GM12878 (cell line): ENCODE data around the gene SLC25A47. TPM values are rescaled to one million over a fixed set of nuclear protein-coding genes. Genes with fewer than 3 reads are reported as not detected.

Experiments used
- ATAC-seq: fragments of 200-7000 bp; cut with Tn5 transposase; 3 replicates; pipeline ENCODE4 v1.9.1; 2020; ENCODE audit warnings: mild to moderate bottlenecking, moderate library complexity
- BruUV-seq: library from RNA; stranded (reverse); fragments of 400-500 nt; replicated peaks from 2 replicates; lab custom pipeline; 2021; lab: Mats Ljungman, UMichigan
- CTCF ChIA-PET: fragments of 300-600 bp; sonication (Branson Sonifier 250); formaldehyde crosslinking; extraction: SDS; loops from one replicate; lab custom pipeline; 2021; ENCODE audit warnings: inconsistent platforms; lab: Yijun Ruan, JAX
- POLR2A ChIA-PET: fragments of 350-600 bp; formaldehyde crosslinking; extraction: SDS; loops from one replicate; lab custom pipeline; 2021; ENCODE audit warnings: inconsistent platforms; lab: Charles Lee
- RAD21 ChIA-PET: fragments of 300-600 bp; sonication (Branson Sonifier 250); formaldehyde crosslinking; loops from one replicate; lab custom pipeline; 2023; ENCODE audit warnings: antibody characterized with exemption; ENCODE audit not compliant: unreplicated experiment; lab: Charles Lee
- SMC1A ChIA-PET: fragments of 300-600 bp; sonication (Branson Sonifier 250); formaldehyde crosslinking; loops from one replicate; lab custom pipeline; 2023; ENCODE audit not compliant: unreplicated experiment, uncharacterized antibody; lab: Charles Lee
- DNase-seq: peaks from one replicate; pipeline ENCODE4 v3.0.0-alpha.2; 2011; ENCODE audit warnings: low read depth, low spot score
- FAIRE-seq: peaks from 3 replicates; lab custom pipeline; 2011; peaks lifted over from hg19 to GRCh38; lab: Jason Lieb, UNC
- H2AFZ ChIP-seq: 2 replicates; pipeline ENCODE4 v1.6.0; 2011; ENCODE audit warnings: low read depth, low read length, control low read depth; ENCODE audit not compliant: control insufficient read depth
- H3K27ac ChIP-seq: 2 replicates; pipeline ENCODE4 v1.5.1; 2011; ENCODE audit warnings: control low read depth; ENCODE audit not compliant: control insufficient read depth, insufficient read depth
- H3K27me3 ChIP-seq, 2 experiments: replicated peaks in 1 of 2; 2 replicates each; pipeline versions ENCODE4 v1.6.0 to v1.6.1; 2011; ENCODE audit warnings: low read length in 1 of 2; ENCODE audit not compliant: control insufficient read depth in 2 of 2, insufficient read depth in 2 of 2
- H3K36me3 ChIP-seq, 2 experiments: 2 replicates each; pipeline ENCODE4 v1.5.1; 2011; ENCODE audit warnings: low read length in 1 of 2; ENCODE audit not compliant: control insufficient read depth in 2 of 2, insufficient read depth in 2 of 2
- H3K4me1 ChIP-seq: 2 replicates; pipeline ENCODE4 v1.6.1; 2011; ENCODE audit warnings: mild to moderate bottlenecking, low read length, moderate library complexity, mixed read lengths; ENCODE audit not compliant: control insufficient read depth, insufficient read depth
- H3K4me2 ChIP-seq: 2 replicates; pipeline ENCODE4 v1.6.0; 2011; ENCODE audit warnings: control low read depth; ENCODE audit not compliant: control insufficient read depth, insufficient read depth
- H3K4me3 ChIP-seq: fragments of 200-600 bp; sonication (generic); 2 replicates; pipeline ENCODE4 v1.5.1; 2016
- H3K79me2 ChIP-seq: 2 replicates; pipeline ENCODE4 v1.6.0; 2011; ENCODE audit warnings: low read length; ENCODE audit not compliant: control insufficient read depth, insufficient read depth
- H3K9ac ChIP-seq: 2 replicates; pipeline ENCODE4 v1.8.0; 2011; ENCODE audit warnings: low read length, control low read depth, mixed read lengths; ENCODE audit not compliant: control insufficient read depth, insufficient read depth
- H3K9me3 ChIP-seq: replicated peaks from 3 replicates; pipeline ENCODE4 v1.5.1; 2011; ENCODE audit warnings: mild to moderate bottlenecking, low read length; ENCODE audit not compliant: control insufficient read depth, insufficient read depth
- H4K20me1 ChIP-seq: 2 replicates; pipeline ENCODE4 v1.6.0; 2011; ENCODE audit not compliant: control insufficient read depth, insufficient read depth
- CBX5 ChIP-seq: sonication (generic); IDR thresholded peaks from 2 replicates; pipeline ENCODE4 v1.6.1; 2016; ENCODE audit warnings: low read depth, moderate library complexity, mild to moderate bottlenecking, inconsistent platforms
- CHD2 ChIP-seq: IDR thresholded peaks from 2 replicates; pipeline ENCODE4 v1.6.1; 2011; ENCODE audit warnings: low read depth, low read length, improper control_type of control experiment, borderline replicate concordance
- NBN ChIP-seq: fragments of 450-650 bp; IDR thresholded peaks from 2 replicates; pipeline ENCODE4 v1.6.1; 2016
- SMAD1 ChIP-seq: fragments of 450-650 bp; IDR thresholded peaks from 2 replicates; pipeline ENCODE4 v1.6.1; 2018; ENCODE audit warnings: mild to moderate bottlenecking, low read depth; ENCODE audit not compliant: partially characterized antibody
- TAF1 ChIP-seq: IDR thresholded peaks from 2 replicates; pipeline ENCODE4 v1.6.1; 2011; ENCODE audit warnings: mild to moderate bottlenecking, low read depth, low read length, borderline replicate concordance
- YY1 ChIP-seq: IDR thresholded peaks from 2 replicates; pipeline ENCODE4 v1.6.1; 2011; ENCODE audit warnings: low read depth, mild to moderate bottlenecking, low read length
- ZNF24 ChIP-seq: fragments of 450-650 bp; IDR thresholded peaks from 2 replicates; pipeline ENCODE4 v1.6.1; 2017; ENCODE audit warnings: antibody characterized with exemption, mild to moderate bottlenecking
- WGBS: methylation state at CpG from one replicate; pipeline ENCODE4 v1.1.6; 2016; ENCODE audit warnings: low lambda C conversion rate; ENCODE audit not compliant: insufficient replicate concordance, insufficient coverage; ENCODE audit errors: missing lambda C conversion rate; 5-methylcytosine and 5-hydroxymethylcytosine counted together
- in situ Hi-C: fragments of 300-500 bp; cut with MboI; formaldehyde crosslinking; loops from 9 replicates; pipeline ENCODE4 v1.14.3; 2018; ENCODE audit warnings: mixed read lengths
- intact Hi-C: fragments of 100-400 bp; cut with micrococcal nuclease; formaldehyde crosslinking; loops from one replicate; pipeline ENCODE4 v1.14.2; 2022; ENCODE audit not compliant: unreplicated experiment
- polyA plus RNA-seq, 11 experiments: library from polyadenylated mRNA; depleted of rRNA in 4 of 11; unstranded in 6 of 11; stranded (reverse) in 5 of 11; fragments of >200 nt; fragmentation: Nextera tagmentation in 4 of 11; fragmentation: Illumina TruSeq in 1 of 11; extraction: Ambion mirVana in 4 of 11; extraction: Trizol in 1 of 11; gene quantifications; 1 replicate in 1 of 11; 2 replicates in 10 of 11; pipeline versions ENCODE4 v1.2.1 to v1.2.3, GENCODE V29; 2011 to 2016; ENCODE audit warnings: inconsistent platforms in 2 of 11, missing spikeins in 2 of 11, low read depth in 1 of 11
- total RNA-seq, 4 experiments: library from RNA; depleted of rRNA in 3 of 4; stranded (reverse); fragments of >200 nt in 3 of 4; fragmentation: Illumina TruSeq in 1 of 4; extraction: Trizol in 1 of 4; gene quantifications; 2 replicates each; pipeline versions ENCODE4 v1.2.1 to v1.2.3, GENCODE V29; 2013 to 2021
- TF ChIP-seq, protein P1 (sequence below): IDR thresholded peaks from 2 replicates; pipeline ENCODE4 v1.6.1; 2011; ENCODE audit warnings: mild to moderate bottlenecking, low read depth, low read length, moderate library complexity; ENCODE audit not compliant: insufficient replicate concordance

The SLC25A47 gene
- total and polyA plus RNA-seq, 10 of the 15 experiments (the other 5 are each of a cell fraction or from before 2014, with no cell fraction given), result 0.14 TPM; not detected in 9

DNA sequence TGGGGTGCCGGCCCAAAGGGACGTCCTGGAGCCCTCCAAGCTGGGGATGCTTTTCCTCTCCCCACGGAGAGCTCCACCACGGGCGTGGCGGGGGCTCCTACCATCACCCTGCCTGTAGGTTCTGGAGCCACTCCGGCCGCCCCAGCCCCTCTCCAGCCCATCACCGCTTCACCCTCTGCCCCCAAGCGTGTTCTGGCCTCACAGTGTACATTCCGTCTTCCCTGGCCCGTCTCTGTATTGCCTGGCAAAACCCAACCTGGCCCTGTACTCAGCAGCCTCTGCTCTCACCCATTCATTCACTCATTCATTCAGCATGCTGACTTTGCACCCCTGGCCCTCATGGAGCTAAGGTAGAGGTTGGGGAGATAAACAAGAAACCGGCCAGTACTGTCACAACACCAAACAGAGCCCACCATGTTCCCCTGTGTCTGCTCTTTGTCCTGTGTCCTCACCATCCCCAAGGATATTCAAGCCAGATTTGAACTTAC, 37.2 kb upstream of the SLC25A47 start:
- FAIRE-seq, result no peak
- no peaks in the 10 kb centered on the region for H3K79me2 ChIP-seq
- intact Hi-C loops, result loop anchor here (1.0 kb wide), 1 partner anchor 90 kb away; the partner anchor contains the start of gene WDR25
- 54% methylated on average over 8 of the region's 13 CpGs for WGBS
- peak overlapping the region; percentile 74; the same call in 1 of the 2 replicates for H3K4me2 ChIP-seq
- ATAC-seq, result no peak
- peak overlapping the region; percentile 80; the same call in 1 of the 2 replicates for H3K9ac ChIP-seq
- CTCF ChIA-PET, result interaction anchor here (0.6 to 5.3 kb wide), 19 partner anchors 10 to 98 kb away, joined by 3 to 50 read pairs (median 4); partner anchors contain the start of gene WDR25
- H3K4me1 ChIP-seq, result no peaks in the 10 kb centered on the region
- H4K20me1 ChIP-seq, result no peaks in the 10 kb centered on the region
- RAD21 ChIA-PET, result interaction anchor here (0.9 to 1.0 kb wide), 2 partner anchors 8 to 45 kb away, joined by 3 to 4 read pairs; no protein-coding TSS in a partner anchor
- H2AFZ ChIP-seq, result no peak overlapping the region
- H3K27me3 ChIP-seq, result no peaks in the 10 kb centered on the region
- TF ChIP-seq YY1 (no peak), TAF1 (no peak), CBX5 (no peak), ZNF24 (peak; percentile 39; the same call in 1 of the 2 replicates), NBN (0 out of 2 replicates have a peak, but pooled peaks have one; percentile 8), SMAD1 (no peak), CHD2 (no peak)
- TF ChIP-seq, protein P1, sequence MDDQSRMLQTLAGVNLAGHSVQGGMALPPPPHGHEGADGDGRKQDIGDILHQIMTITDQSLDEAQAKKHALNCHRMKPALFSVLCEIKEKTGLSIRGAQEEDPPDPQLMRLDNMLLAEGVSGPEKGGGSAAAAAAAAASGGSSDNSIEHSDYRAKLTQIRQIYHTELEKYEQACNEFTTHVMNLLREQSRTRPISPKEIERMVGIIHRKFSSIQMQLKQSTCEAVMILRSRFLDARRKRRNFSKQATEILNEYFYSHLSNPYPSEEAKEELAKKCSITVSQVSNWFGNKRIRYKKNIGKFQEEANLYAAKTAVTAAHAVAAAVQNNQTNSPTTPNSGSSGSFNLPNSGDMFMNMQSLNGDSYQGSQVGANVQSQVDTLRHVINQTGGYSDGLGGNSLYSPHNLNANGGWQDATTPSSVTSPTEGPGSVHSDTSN, result no peak
- TF ChIP-seq, all 136 proteins: peak for 2
- H3K9me3 ChIP-seq, result no peaks in the 10 kb centered on the region
- DNase-seq, result no peak
- in situ Hi-C loops, result loop anchor here (10.0 kb wide), 1 partner anchor 359 kb away; no protein-coding TSS in a partner anchor
- H3K4me3 ChIP-seq, result peak overlapping the region; percentile 84; the same call in 1 of the 2 replicates
- ChIA-PET POLR2A (interaction anchor here (0.8 kb wide), 1 partner anchor 8 kb away, joined by 3 read pairs; no protein-coding TSS in a partner anchor), SMC1A (interaction anchor here (0.7 to 2.8 kb wide), 4 partner anchors 75 to 91 kb away, joined by 3 to 11 read pairs (median 4); a partner anchor contains a TSS)
- BruUV-seq, result no TSS peak
- H3K36me3 ChIP-seq, result peaks cover 0 to 6% of the 10 kb centered on the region in 2 experiments; a peak in 2 of 4 replicates
- no peak overlapping the region; the same call in 1 of the 2 replicates for H3K27ac ChIP-seq
